Small intestine (tissue), 7 donors: Measurements from ENCODE around the gene ATP10B. TPM values are rescaled to one million over a fixed set of nuclear protein-coding genes. Genes with fewer than 3 reads are reported as not detected.
"Not testable (repeated sequence)": the region's sequence is repeated elsewhere in the genome, so short reads cannot be mapped to it uniquely, and the experiment has no call there.

Experiments used
- DNase-seq, 2 donors: peaks; one replicate each; pipeline versions ENCODE4 v3.0.0 to v3.0.0-alpha.2; 2013
- FAIRE-seq: peaks from 2 replicates; lab custom pipeline; 2012; peaks lifted over from hg19 to GRCh38; lab: Jason Lieb, UNC
- H3K27ac ChIP-seq, 3 donors: one replicate each; pipeline ENCODE4 v1.5.1; 2013; ENCODE audit warnings: low read length in 2 of 3, mild to moderate bottlenecking in 2 of 3, control low read depth in 1 of 3, inconsistent platforms in 1 of 3, low read depth in 1 of 3, moderate library complexity in 1 of 3
- H3K27me3 ChIP-seq, 3 donors: one replicate each; pipeline ENCODE4 v1.6.1; 2013; ENCODE audit warnings: low read length in 3 of 3, inconsistent platforms in 1 of 3; ENCODE audit not compliant: control insufficient read depth in 3 of 3, insufficient read depth in 3 of 3
- H3K36me3 ChIP-seq, 3 donors: one replicate each; pipeline ENCODE4 v1.6.1; 2013; ENCODE audit warnings: low read length in 3 of 3, inconsistent platforms in 1 of 3, low read depth in 1 of 3, mild to moderate bottlenecking in 1 of 3, moderate library complexity in 1 of 3; ENCODE audit not compliant: control insufficient read depth in 3 of 3, insufficient read depth in 2 of 3
- H3K4me1 ChIP-seq, 3 donors: one replicate each; pipeline ENCODE4 v1.6.1; 2013; ENCODE audit warnings: low read length in 2 of 3, inconsistent platforms in 1 of 3, low read depth in 1 of 3, mild to moderate bottlenecking in 1 of 3, moderate library complexity in 1 of 3; ENCODE audit not compliant: control insufficient read depth in 3 of 3, insufficient read depth in 2 of 3
- H3K4me3 ChIP-seq, 3 donors: one replicate each; pipeline ENCODE4 v1.5.1; 2013; ENCODE audit warnings: low read length in 3 of 3, control low read depth in 1 of 3, inconsistent platforms in 1 of 3, low read depth in 1 of 3, mild to moderate bottlenecking in 1 of 3, moderate library complexity in 1 of 3
- H3K9me3 ChIP-seq, 2 donors: one replicate each; pipeline ENCODE4 v1.6.1; 2013; ENCODE audit warnings: low read depth in 1 of 2, low read length in 1 of 2; ENCODE audit not compliant: control insufficient read depth in 2 of 2, insufficient read depth in 1 of 2
- WGBS, 3 donors: extraction: QIAGEN DNeasy Blood & Tissue Kit; methylation state at CpG; one replicate each; pipeline ENCODE4 v1.1.7; 2013; 5-methylcytosine and 5-hydroxymethylcytosine counted together
- polyA plus RNA-seq, 4 donors: library from polyadenylated mRNA; stranded (reverse) in 3 of 4; unstranded in 1 of 4; fragments of 200-250 nt in 3 of 4; fragments of 120-200 nt in 1 of 4; gene quantifications; one replicate each; pipeline versions ENCODE4 v1.2.1 to v1.2.3, GENCODE V29; 2013
- donor health status: healthy with polysubstance abuse.
- donor health status: control.
- donor health status: control.
- donor health status: Bipolar disorder and iron deficiency.
- donor health status: healthy.

The ATP10B gene
- polyA plus RNA-seq, 4 donors = 3.4 to 33.7 (median 14.2) TPM

DNA sequence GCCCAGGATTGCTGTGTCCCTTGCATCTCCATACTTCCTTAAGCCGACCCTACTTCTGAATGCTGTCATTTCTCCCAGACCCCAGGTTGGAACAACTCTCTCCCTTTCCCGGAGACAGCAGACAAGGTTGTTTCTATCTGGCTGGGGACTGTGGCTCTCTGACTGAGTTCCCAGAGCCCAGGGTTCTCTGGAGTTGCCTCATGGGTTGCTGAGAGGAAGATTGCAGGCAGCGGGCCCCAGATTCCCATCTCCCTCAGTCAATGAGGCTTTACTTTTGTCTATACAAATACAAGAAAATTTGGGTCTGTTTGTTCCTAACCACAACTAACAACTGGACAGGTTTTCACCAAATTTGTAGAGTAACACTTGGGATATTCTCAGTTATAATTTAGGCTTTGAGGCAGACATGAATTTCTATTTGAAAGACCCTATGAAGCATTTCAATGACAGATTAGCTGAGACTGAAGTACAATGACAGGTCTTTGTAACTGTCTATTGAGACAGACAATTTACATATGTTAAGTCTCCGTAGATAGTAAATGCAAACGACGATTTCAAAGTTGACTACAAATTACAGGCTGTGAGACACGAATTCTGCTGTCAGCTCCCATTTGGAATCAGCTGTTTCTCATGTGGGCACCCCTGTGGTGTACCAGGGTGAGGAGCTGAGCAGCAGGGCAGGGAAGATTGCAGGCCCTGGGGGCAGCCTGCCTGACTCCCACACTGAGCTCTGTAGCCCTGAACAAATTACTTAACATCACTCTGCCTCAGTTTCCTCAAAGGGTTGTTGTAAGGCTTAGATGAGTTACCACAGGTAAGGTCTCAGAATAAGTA is 107.5 kb downstream of the ATP10B start:
- 69 to 85% (median 82%) methylated on average over 7 of the region's 7 CpGs for WGBS, 3 donors
- DNase-seq = no peak
- Histone ChIP-seq H3K4me1 (no peaks in the 10 kb centered on the region), H3K36me3 (no peaks in the 10 kb centered on the region), H3K4me3 (no peak overlapping the region), H3K27me3 (no peaks in the 10 kb centered on the region), H3K27ac (no peak overlapping the region), H3K9me3 (no peaks in the 10 kb centered on the region)
- no peak for FAIRE-seq

DNA sequence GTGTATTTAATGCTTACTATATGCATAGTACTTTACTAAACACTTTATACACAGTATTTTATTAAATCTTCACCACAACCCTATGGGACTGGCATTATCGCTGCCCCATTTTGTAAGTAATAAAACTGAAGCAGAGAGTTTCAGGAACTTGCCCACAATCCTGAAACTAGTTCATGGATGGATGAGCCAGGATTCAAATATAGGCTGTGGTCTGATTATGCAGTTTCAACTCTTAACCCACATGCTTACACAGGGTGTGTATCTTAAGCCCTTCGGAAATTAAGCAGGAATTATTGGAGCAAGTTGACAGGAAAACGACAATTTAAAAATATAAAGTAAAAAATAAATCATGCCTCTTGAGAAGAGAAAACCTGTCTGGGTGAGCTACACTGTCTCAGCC is 109.0 kb downstream of the ATP10B start:
- Histone ChIP-seq H3K27ac (no peak overlapping the region), H3K27me3 (no peaks in the 10 kb centered on the region), H3K4me3 (no peak overlapping the region), H3K9me3 (no peaks in the 10 kb centered on the region), H3K4me1 (no peaks in the 10 kb centered on the region), H3K36me3 (no peaks in the 10 kb centered on the region)
- DNase-seq (no peak), FAIRE-seq (no peak)
- 79 to 96% (median 82%) methylated on average over 3 of the region's 3 CpGs for WGBS, 3 donors

- FAIRE-seq = no peak
- 72 to 95% (median 84%) methylated on average over 1 of the region's 1 CpG for WGBS, 3 donors
- Histone ChIP-seq H3K27me3 (no peaks in the 10 kb centered on the region), H3K9me3 (no peaks in the 10 kb centered on the region), H3K36me3 (no peaks in the 10 kb centered on the region), H3K4me1 (no peaks in the 10 kb centered on the region), H3K27ac (no peak overlapping the region), H3K4me3 (no peak overlapping the region)
- DNase-seq = no peak
Measured at GRCh38 chr5:160742446-160742845, 109.6 kb downstream of the ATP10B start.

- Histone ChIP-seq H3K36me3 (no peaks in the 10 kb centered on the region), H3K4me3 (no peak overlapping the region), H3K9me3 (no peaks in the 10 kb centered on the region), H3K27ac (no peak overlapping the region), H3K4me1 (no peaks in the 10 kb centered on the region), H3K27me3 (no peaks in the 10 kb centered on the region)
- no peak for FAIRE-seq
- DNase-seq = no peak
- WGBS, 3 donors = 66 to 75% (median 71%) methylated on average over 4 of the region's 4 CpGs
Measured at GRCh38 chr5:160727296-160727997, 124.6 kb downstream of the ATP10B start.

GRCh38 chr5:160726721-160727120 is 125.3 kb downstream of the ATP10B start:
- FAIRE-seq = no peak
- WGBS, 3 donors = 58 to 82% (median 73%) methylated on average over 2 of the region's 2 CpGs
- DNase-seq = no peak
- Histone ChIP-seq H3K9me3 (no peaks in the 10 kb centered on the region), H3K27ac (no peak overlapping the region), H3K4me3 (no peak overlapping the region), H3K4me1 (no peaks in the 10 kb centered on the region), H3K27me3 (no peaks in the 10 kb centered on the region), H3K36me3 (no peaks in the 10 kb centered on the region)

- FAIRE-seq = no peak
Measured at GRCh38 chr5:160720822-160721221, 131.2 kb downstream of the ATP10B start.

DNA sequence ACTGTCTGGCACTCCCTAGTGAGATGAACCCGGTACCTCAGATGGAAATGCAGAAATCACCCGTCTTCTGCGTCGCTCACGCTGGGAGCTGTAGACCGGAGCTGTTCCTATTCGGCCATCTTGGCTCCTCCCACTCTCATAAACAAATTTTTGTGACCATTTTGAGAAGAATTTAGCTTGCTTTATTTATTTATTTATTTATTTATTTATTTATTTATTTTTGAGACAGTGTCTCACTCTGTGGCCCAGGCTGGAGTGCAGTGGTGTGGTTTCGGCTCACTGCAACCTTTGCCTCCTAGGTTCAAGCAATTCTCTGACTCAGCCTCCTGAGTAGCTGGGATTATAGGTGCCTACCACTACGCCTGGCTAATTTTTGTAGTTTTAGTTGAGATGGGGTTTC is 136.5 kb downstream of the ATP10B start:
- not testable (repeated sequence) for H3K4me1 ChIP-seq, H3K27ac ChIP-seq, H3K36me3 ChIP-seq, FAIRE-seq, DNase-seq, H3K9me3 ChIP-seq, H3K27me3 ChIP-seq, H3K4me3 ChIP-seq
- WGBS, 3 donors = 97 to 99% (median 97%) methylated on average over 7 to 8 of the region's 9 CpGs

More at GRCh38 chr5:160720822-160721221, 131.2 kb downstream of the ATP10B start:
- Histone ChIP-seq H3K9me3 (peaks cover 0 to 4% of the 10 kb centered on the region in 2 donors), H3K27ac (no peak overlapping the region), H3K27me3 (no peaks in the 10 kb centered on the region), H3K36me3 (no peaks in the 10 kb centered on the region), H3K4me1 (no peaks in the 10 kb centered on the region), H3K4me3 (no peak overlapping the region)
- DNase-seq = no peak
- 67 to 82% (median 81%) methylated on average over 3 of the region's 3 CpGs for WGBS, 3 donors

DNA sequence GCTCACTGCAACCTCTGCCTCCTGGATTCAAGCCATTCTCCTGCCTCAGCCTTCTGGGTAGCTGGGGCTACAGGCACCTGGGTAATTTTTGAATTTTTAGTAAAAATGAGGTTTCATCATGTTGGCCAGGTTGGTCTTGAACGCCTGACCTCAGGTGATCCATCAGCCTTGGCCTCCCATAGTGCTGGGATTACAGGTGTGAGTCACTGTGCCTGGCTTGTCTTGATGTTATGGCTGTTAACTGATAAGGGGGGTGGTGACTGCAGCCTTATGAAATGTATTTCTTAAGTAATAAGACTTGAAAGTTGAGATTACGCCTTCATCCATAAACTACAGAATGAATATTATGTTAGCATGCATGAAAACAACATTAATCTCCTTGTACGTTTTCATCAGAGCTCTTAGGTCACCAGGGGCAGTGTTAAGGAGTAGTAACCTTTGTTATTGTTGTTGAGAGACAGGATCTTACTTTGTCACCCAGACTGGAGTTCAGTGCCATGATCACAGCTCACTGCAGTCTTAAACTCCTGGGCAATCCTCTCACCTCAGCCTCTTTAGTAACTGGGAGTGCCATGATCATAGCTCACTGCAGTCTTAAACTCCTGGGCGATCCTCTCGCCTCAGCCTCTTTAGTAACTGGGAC is 148.3 kb downstream of the ATP10B start:
- no peak for FAIRE-seq
- H3K36me3 ChIP-seq = no peaks in the 10 kb centered on the region
- H3K9me3 ChIP-seq = peaks cover 0 to 14% of the 10 kb centered on the region in 2 donors
- H3K27me3 ChIP-seq = no peaks in the 10 kb centered on the region
- peak overlapping the region in 1 of 3 donors; percentile 1 for H3K27ac ChIP-seq
- H3K4me1 ChIP-seq = peaks cover 1 to 10% (median 2%) of the 10 kb centered on the region in 3 donors
- 61 to 78% (median 68%) methylated on average over 5 of the region's 5 CpGs for WGBS, 3 donors
- no peak overlapping the region for H3K4me3 ChIP-seq
- DNase-seq = peak; percentile 24 to 79
